Measurements from ENCODE around the gene ACR.

The ACR gene

DNA sequence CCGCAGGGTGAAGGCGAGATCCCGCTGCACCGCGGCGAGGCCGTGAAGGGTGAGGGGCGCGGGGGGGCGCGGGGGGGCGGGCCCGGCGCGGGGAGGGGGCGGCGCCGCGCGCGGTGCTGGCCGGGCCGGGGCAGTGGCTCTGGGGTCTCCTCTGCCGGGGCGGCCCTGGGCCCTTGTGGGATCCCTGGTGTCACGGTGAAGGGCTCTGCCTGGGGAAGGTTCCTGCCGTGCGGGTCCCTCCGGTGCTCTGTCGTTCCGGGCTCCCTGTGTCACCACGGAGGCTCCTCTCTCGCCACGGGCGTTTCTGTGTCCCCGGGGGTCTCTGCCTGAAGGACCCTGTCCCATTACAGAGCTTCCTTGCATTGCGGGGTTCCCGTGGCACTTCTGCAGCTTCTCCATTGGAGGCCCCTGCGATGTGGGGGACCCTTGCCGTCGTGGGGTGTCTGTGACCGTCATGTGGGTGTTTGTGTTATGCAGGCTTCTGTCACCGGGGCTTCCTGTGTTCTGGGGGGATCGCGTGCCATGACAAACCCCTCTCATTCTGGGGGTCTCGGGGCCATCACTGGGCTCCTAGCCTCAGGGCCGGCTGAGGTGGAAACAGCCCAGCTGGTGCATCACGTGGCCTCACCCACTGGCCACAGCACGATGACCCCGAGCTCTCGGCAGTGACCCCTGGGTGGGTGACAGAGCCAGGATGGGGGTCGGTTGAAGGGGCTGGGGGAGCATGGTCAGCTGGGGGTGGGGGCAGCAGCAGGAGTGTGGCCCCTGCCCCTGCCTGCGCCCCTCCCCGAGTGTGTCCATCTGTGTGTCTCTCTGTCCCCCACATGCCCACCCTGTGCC, 40.1 kb upstream of the ACR start:
- H3K4me2 ChIP-seq (ENCODE audit: low read depth, low read length, poor library complexity, severe bottlenecking): no peak overlapping the region

DNA sequence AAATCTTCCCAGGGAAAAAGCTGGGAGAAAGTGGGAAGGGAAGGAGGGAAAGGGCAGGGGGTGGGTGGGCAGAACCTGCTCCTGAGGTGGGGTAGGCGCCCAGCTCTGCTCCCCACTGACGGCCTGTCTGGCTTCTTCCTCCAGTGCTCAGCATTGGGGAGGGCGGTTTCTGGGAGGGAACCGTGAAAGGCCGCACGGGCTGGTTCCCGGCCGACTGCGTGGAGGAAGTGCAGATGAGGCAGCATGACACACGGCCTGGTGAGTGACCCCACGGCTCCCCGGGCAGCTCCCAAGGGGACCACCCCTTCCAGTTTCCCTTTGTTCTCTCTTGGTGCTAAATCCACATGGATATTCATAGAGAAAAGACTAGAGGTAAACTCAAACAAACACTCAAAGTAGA, 39.5 kb upstream of the ACR start:
- no peak overlapping the region for H3K27ac ChIP-seq (ENCODE audit: low read depth, low read length)
- H3K9me2 ChIP-seq (replicated peaks; ENCODE audit: insufficient read depth, low read length): no peaks in the 10 kb centered on the region
- no peaks in the 10 kb centered on the region for H3F3A ChIP-seq (ENCODE audit: insufficient read depth)
- H3K4me2 ChIP-seq (ENCODE audit: low read depth, low read length, poor library complexity, severe bottlenecking): no peak overlapping the region
- no peak for TF ChIP-seq EZH2phosphoT487 (conservative IDR thresholded peaks at IDR 0.05; ENCODE audit: low read length)
- TF ChIP-seq, protein P1, sequence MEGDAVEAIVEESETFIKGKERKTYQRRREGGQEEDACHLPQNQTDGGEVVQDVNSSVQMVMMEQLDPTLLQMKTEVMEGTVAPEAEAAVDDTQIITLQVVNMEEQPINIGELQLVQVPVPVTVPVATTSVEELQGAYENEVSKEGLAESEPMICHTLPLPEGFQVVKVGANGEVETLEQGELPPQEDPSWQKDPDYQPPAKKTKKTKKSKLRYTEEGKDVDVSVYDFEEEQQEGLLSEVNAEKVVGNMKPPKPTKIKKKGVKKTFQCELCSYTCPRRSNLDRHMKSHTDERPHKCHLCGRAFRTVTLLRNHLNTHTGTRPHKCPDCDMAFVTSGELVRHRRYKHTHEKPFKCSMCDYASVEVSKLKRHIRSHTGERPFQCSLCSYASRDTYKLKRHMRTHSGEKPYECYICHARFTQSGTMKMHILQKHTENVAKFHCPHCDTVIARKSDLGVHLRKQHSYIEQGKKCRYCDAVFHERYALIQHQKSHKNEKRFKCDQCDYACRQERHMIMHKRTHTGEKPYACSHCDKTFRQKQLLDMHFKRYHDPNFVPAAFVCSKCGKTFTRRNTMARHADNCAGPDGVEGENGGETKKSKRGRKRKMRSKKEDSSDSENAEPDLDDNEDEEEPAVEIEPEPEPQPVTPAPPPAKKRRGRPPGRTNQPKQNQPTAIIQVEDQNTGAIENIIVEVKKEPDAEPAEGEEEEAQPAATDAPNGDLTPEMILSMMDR (IDR thresholded peaks at IDR 0.05; ENCODE audit: insufficient read depth, low read length, poor library complexity, severe bottlenecking): no peak
- no peaks in the 10 kb centered on the region for H3K79me2 ChIP-seq (ENCODE audit: insufficient read depth, low read length)
- H3K9me3 ChIP-seq (ENCODE audit: insufficient read depth, low read length): no peaks in the 10 kb centered on the region
- no peaks in the 10 kb centered on the region for H3K27me3 ChIP-seq (ENCODE audit: low read length)
- H4K20me1 ChIP-seq (ENCODE audit: low read depth, low read length): no peaks in the 10 kb centered on the region
- no peak overlapping the region for H3K9ac ChIP-seq (ENCODE audit: low read length)
- H3K36me3 ChIP-seq (ENCODE audit: low read length): no peaks in the 10 kb centered on the region
- H2AFZ ChIP-seq (ENCODE audit: low read depth, low read length, severe bottlenecking): no peak overlapping the region
- H3K4me3 ChIP-seq (ENCODE audit: insufficient read depth, low read length, poor library complexity, severe bottlenecking): no peak overlapping the region

More for the DNA sequence above, 40.1 kb upstream of the ACR start:
- Histone ChIP-seq H3K36me3 (ENCODE audit: low read length) (no peaks in the 10 kb centered on the region), H3K4me3 (ENCODE audit: insufficient read depth, low read length, poor library complexity, severe bottlenecking) (no peak overlapping the region), H3K9ac (ENCODE audit: low read length) (no peak overlapping the region), H2AFZ (ENCODE audit: low read depth, low read length, severe bottlenecking) (no peak overlapping the region), H3K9me2 (replicated peaks; ENCODE audit: insufficient read depth, low read length) (no peaks in the 10 kb centered on the region), H3K79me2 (ENCODE audit: insufficient read depth, low read length) (no peaks in the 10 kb centered on the region), H3K27me3 (ENCODE audit: low read length) (no peaks in the 10 kb centered on the region), H4K20me1 (ENCODE audit: low read depth, low read length) (no peaks in the 10 kb centered on the region), H3K27ac (ENCODE audit: low read depth, low read length) (no peak overlapping the region), H3K9me3 (ENCODE audit: insufficient read depth, low read length) (no peaks in the 10 kb centered on the region), H3F3A (ENCODE audit: insufficient read depth) (no peaks in the 10 kb centered on the region)
- TF ChIP-seq EZH2phosphoT487 (conservative IDR thresholded peaks at IDR 0.05; ENCODE audit: low read length): no peak
- TF ChIP-seq, protein P1 (IDR thresholded peaks at IDR 0.05; ENCODE audit: insufficient read depth, low read length, poor library complexity, severe bottlenecking): no peak

DNA sequence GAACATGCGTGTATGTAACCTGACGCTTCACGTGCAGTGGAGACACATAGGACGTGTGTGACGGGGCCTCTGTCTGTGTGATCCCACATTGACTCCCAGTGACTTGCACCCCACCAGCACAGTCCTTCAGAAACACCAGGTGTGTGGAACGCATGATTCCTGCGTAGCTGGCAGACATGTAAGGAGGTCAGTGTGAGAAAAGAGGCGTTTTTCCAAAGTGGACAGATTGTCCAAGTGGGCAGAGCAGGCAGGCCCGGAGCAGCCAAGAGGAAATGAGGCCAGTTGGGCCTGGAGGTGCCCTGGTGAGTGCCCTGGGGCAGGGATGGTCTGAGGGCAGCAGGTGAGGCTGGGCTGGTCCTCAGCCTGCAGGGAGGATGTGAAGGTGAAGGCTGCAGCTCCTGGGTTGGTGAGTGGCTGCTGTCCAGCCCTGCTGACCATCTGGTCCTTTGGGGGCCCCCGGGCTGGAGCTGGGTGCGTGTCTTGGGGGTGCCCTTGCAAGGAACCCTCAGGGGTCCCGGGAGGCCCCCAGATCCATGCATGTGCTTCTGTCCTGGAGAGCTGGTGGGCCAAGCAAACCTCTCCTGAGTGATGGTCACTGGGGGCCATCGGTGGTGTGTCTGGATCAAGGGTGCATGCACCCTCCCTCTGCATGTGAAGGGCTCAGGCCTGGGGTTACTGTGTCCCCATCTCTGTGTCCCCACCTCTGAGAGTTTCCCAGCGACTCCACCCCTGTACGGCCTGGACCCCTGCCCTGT, 38.8 kb upstream of the ACR start:
- Histone ChIP-seq H3K79me2 (ENCODE audit: insufficient read depth, low read length) (no peaks in the 10 kb centered on the region), H3F3A (ENCODE audit: insufficient read depth) (no peaks in the 10 kb centered on the region), H3K36me3 (ENCODE audit: low read length) (no peaks in the 10 kb centered on the region), H3K27ac (ENCODE audit: low read depth, low read length) (no peak overlapping the region), H4K20me1 (ENCODE audit: low read depth, low read length) (no peaks in the 10 kb centered on the region), H2AFZ (ENCODE audit: low read depth, low read length, severe bottlenecking) (no peak overlapping the region), H3K9me2 (replicated peaks; ENCODE audit: insufficient read depth, low read length) (no peaks in the 10 kb centered on the region), H3K9me3 (ENCODE audit: insufficient read depth, low read length) (no peaks in the 10 kb centered on the region), H3K4me2 (ENCODE audit: low read depth, low read length, poor library complexity, severe bottlenecking) (no peak overlapping the region), H3K4me3 (ENCODE audit: insufficient read depth, low read length, poor library complexity, severe bottlenecking) (no peak overlapping the region), H3K9ac (ENCODE audit: low read length) (no peak overlapping the region), H3K27me3 (ENCODE audit: low read length) (no peaks in the 10 kb centered on the region)
- TF ChIP-seq, protein P1 (IDR thresholded peaks at IDR 0.05; ENCODE audit: insufficient read depth, low read length, poor library complexity, severe bottlenecking): no peak
- TF ChIP-seq EZH2phosphoT487 (conservative IDR thresholded peaks at IDR 0.05; ENCODE audit: low read length): no peak
